GM19468 (cell line): ENCODE data around the gene STK33.
A peak's percentile ranks its signal among the peaks of the same experiment; 100 is the strongest.
"Not testable (repeated sequence)": the region's sequence is repeated elsewhere in the genome, so short reads cannot be mapped to it uniquely, and the experiment has no call there.

Experiments used
- ATAC-seq: cut with Tn5 transposase; IDR thresholded peaks from one replicate; pipeline ENCODE4 v1.9.1; 2021; ENCODE audit warnings: mild to moderate bottlenecking, moderate library complexity, moderate number of reproducible peaks; ENCODE audit not compliant: unreplicated experiment; ENCODE audit errors: extremely low read depth

Gene STK33

DNA sequence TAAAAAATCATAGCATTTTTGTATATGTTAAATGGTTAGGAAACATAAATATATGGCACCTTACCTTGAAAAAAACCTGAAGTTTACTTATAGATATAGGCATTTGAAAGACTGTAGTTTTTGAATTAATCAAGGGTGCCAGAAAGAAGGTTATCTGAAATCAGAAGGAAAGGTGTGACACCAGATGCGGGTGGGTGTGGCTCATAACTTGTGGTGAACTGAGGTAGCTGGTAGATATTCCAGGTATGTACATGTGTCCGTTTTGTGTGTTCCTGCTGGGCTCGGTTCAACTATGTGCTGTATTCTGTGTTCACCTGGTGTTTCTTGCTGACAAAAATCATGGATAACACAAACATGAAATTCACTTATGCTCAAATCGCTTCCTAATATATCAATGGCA is 35.6 kb downstream of the STK33 start:
- ATAC-seq: no peak

DNA sequence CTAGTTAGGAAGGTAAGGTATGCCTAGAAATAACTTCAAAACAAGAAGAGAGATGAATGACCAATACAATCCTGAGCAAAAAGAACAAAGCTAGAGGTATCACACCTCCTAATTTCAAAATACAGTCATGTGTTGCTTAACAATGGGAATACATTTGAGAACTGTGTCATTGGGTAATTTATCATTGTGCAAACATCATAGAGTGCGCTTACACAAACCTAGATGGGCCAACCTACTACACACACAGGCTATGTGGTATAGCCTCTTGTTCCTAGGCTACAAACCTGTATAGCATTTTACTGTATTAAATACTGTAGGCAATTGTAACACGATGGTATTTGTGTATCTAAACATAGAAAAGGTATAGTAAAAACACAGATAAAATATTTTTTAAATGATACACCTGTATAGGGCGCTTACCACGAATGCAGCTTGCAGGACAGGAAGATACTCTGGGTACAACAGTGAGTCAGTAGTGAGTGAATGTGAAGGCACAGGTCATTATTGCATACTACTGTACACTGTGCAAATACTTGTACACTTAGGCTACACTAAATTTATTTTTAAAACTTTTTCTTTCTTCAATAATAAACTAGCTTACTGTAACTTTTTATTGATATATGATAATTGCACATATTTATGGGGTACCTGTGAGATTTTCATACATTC is 48.2 kb downstream of the STK33 start:
- ATAC-seq: no peak

DNA sequence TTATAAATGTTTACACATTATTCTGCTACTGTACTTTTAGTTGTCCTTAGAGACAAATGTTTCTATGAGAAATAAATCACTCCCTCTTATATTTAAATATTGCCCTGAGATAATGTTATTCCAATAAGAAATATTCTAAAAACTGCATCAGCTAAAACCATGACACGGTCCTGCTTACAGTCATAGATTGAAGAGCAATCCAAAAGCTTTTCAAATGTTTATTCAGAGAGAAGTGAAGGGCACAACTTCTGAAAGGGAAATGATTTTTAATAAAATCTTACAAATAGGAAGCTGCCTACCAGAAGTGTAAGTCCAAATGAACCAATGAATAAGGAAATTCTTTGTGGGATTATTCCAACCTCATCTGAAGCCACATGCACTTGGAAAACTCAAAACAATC is 49.2 kb downstream of the STK33 start:
- no peak for ATAC-seq

GRCh38 chr11:8543278-8543677 is 50.8 kb downstream of the STK33 start:
- no peak for ATAC-seq

GRCh38 chr11:8541448-8541847 is 52.6 kb downstream of the STK33 start:
- no peak for ATAC-seq

DNA sequence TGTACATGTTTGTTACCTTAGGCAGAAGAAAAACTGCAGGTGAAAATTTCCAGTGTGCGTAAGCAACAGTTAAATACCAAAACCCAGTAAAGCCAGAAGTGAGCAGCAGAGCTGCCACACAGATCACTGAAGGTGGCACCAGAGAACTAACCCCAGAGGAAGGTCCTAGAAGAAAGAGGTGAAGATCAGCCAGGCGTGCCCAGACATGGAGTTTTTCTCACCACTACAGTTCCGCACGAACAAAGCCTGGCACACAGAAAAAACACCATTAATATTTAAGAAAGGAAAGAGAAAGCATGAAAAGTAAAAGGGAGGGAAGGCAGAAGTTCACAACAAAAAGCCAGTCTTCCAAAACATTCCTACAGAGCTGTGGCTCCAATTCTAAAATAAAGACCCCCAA is 60.7 kb downstream of the STK33 start:
- ATAC-seq: no peak

DNA sequence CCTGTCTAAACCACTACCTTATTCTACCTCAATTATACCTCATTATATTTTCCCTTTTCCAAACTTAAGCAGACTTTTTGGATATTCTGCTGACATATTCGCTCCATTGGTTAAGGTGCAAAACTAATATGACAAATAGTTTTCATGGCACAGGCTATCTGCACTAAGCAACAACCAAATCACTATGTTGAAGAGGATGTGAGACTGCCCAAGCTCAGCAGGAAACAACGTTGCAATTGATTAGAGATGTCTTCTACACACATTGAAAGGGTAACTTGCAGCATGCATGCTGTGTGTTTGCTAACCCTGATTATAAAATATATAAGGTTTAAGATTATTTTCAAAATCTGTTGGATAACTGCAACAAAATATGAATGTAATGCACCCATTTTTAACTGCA is 61.6 kb downstream of the STK33 start:
- no peak for ATAC-seq

- ATAC-seq: no peak
Measured at GRCh38 chr11:8531982-8532381, 62.0 kb downstream of the STK33 start.

DNA sequence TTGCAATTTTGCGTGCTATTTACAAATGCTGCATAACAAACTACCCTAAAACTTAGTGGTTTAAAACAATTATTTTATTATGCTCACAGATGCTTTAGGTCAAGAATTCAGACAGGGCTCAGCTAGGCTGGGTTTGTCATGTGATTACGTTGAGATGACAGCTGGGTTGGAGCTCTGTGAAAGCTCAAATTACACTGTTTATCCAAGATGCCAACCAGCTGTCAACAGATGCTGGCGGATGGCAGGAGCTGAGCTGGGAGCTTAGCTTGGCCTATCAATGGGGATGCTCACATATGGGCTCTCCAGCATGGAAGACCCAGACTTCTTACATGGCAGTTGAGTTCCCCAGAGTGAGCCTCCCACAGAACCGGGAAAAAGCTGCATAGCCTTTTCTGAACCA is 62.7 kb downstream of the STK33 start:
- no peak for ATAC-seq

- ATAC-seq: no peak
Measured at GRCh38 chr11:8527939-8528338, 66.1 kb downstream of the STK33 start.

DNA sequence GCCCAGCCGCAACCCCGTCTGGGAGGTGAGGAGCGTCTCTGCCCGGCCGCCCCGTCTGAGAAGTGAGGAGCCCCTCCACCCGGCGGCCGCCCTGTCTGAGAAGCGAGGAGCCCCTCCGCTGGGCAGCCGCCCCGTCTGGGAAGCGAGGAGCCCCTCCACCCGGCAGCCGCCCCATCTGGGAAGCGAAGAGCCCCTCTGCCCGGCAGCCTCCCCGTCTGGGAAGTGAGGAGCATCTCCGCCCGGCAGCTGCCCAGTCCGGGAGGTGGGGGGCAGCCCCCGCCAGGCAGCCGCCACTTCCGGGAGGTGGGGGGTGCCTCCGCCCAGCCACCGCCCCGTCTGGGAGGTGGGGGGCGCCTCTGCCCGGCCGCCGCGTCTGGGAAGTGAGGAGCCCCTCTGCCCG is 70.6 kb downstream of the STK33 start:
- no peak for ATAC-seq

- no peak for ATAC-seq
Measured at GRCh38 chr11:8512547-8512946, 81.5 kb downstream of the STK33 start.

- ATAC-seq: no peak
Measured at GRCh38 chr11:8503910-8504364, 90.1 kb downstream of the STK33 start.

DNA sequence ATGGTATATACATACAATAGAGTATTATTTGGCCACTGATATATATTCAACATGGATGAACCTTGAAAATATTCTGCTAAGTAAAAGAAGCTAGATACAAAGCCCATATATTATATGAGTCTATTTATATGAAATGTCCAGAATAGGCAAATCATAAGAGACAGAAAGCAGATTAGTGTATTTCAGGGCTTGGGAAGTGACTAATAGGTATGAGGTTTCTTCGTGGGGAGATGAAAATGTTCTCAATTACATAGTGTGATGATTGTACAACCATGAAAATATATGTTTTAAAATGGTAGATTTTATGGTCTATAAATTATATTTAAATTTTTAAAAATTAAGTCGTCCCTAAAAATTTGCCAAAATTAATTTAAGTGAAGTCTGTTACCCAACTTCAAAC is 92.2 kb downstream of the STK33 start:
- ATAC-seq: no peak

DNA sequence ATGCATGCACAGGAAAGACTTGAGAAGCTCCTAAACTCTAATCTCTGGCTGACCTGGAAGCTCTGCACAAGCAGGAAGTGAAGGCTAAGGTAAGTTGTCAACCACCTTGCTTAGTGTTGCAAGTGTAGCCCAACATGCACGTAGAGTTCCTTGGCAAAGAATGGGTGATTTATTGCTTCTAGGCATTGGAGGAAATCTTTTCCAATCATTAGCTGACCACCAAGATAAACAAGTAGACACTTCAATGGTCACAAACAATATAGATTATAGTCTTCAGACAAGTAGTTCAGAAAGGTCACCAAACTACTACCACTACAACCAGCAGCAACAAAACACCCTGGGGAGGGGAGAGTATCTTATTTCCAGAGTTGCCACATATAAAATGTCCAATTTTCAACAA is 105.6 kb downstream of the STK33 start:
- no peak for ATAC-seq

DNA sequence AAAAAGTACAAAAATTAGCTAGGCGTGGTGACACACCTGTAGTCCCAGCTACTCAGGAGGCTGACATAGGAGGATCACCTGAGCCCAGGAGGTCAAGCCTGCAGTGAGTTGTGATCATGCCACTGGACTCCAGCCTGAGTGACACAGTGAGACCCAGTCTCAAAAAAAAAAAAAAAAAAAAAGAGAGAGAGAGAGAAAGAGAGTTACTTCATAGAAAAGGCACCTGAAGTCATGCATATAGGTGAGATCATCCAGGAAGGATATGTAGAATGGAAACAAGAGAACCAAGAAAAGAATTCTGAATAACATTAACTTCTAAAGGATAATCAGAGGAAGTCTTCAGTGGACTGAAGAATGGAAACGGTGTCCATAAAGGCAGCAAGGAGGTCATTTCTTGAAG is 106.8 kb downstream of the STK33 start:
- ATAC-seq: no peak

GRCh38 chr11:8484251-8484650 is 109.8 kb downstream of the STK33 start:
- no peak for ATAC-seq

GRCh38 chr11:8480858-8481257 is 113.2 kb downstream of the STK33 start:
- ATAC-seq: no peak

GRCh38 chr11:8477680-8478079 is 116.3 kb downstream of the STK33 start:
- ATAC-seq: peak; percentile 69

- no peak for ATAC-seq
Measured at GRCh38 chr11:8477151-8477550, 116.9 kb downstream of the STK33 start.

DNA sequence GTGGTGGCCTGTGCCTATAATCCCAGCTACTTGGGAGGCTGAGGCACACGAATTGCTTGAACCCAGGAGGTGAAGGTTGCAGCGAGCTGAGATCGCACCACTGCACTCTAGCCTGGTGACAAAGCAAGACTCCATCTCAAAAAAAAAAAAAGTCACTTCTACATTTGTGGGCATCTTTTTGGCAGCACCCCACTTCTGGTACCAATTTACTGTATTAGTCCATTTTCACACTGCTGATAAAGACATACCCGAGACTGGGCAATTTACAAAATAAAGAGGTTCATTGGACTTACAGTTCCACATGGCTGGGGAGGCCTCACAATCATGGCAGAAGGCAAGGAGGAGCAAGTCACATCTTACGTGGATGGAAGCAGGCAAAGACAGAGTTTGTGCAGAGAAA is 126.2 kb downstream of the STK33 start:
- ATAC-seq: not testable (repeated sequence)

GRCh38 chr11:8467356-8467755 is 126.7 kb downstream of the STK33 start:
- ATAC-seq: not testable (repeated sequence)

DNA sequence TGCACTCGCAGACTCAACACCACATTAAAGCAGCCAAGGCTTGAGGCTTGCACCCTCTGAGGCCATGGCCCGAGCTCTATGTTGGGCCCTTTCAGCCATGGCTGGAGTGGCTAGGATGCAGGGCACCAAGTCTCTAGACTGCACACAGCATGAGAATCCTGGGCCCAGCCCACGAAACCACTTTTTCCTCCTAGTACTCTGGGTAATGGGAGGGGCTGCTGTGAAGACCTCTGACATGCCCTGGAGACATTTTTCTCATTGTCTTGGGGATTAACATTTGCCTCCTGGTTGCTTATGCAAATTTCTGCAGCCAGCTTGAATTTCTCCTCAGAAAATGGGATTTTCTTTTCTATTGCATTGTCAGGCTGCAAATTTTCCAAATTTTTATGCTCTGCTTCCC is 127.1 kb downstream of the STK33 start:
- not testable (repeated sequence) for ATAC-seq
